H1 (cell line): ENCODE data around the gene SLX4IP.

Experiments used
- CTCF ChIP-seq, 3 experiments: IDR thresholded peaks; 1 replicate in 2 of 3; 2 replicates in 1 of 3; pipeline versions ENCODE4 v1.5.1 to v1.6.1; 2011; ENCODE audit warnings: low read length in 3 of 3, mild to moderate bottlenecking in 3 of 3, inconsistent platforms in 2 of 3, low read depth in 1 of 3, moderate library complexity in 1 of 3; ENCODE audit not compliant: insufficient read depth in 1 of 3; ENCODE audit errors: control extremely low read depth in 1 of 3
- GABPA ChIP-seq: IDR thresholded peaks from 2 replicates; pipeline ENCODE4 v1.6.1; 2011; ENCODE audit warnings: mild to moderate bottlenecking, low read length, moderate library complexity, borderline replicate concordance; ENCODE audit not compliant: insufficient read depth
- POLR2AphosphoS5 ChIP-seq: IDR thresholded peaks from 2 replicates; pipeline ENCODE4 v1.6.1; 2011; ENCODE audit warnings: low read depth, low read length
- SUZ12 ChIP-seq: fragments of 200-600 bp; sonication (generic); IDR thresholded peaks from 2 replicates; pipeline ENCODE4 v1.6.1; 2012; ENCODE audit warnings: mild to moderate bottlenecking, inconsistent platforms, low read length, moderate library complexity, mixed read lengths

- TF ChIP-seq GABPA: no peak
- TF ChIP-seq POLR2AphosphoS5: no peak
- no peak for TF ChIP-seq CTCF (IDR thresholded peaks at IDR 0.05; ENCODE audit: control extremely low read depth in 1 of 3, insufficient read depth in 1 of 3, low read depth in 1 of 3, low read length in 3 of 3)
- TF ChIP-seq SUZ12: no peak
Measured at GRCh38 chr20:10586296-10586695, 151.2 kb downstream of the SLX4IP start.
